Epithelial cell of proximal tubule (primary cell): Measurements from ENCODE around the gene TLCD1. TPM values are rescaled to one million over a fixed set of nuclear protein-coding genes. Genes with fewer than 3 reads are reported as not detected.

Experiments
- DNase-seq: peaks from one replicate; pipeline ENCODE4 v3.0.0-alpha.2; 2011; ENCODE audit warnings: low read depth
- H3K4me3 ChIP-seq: 2 replicates; pipeline ENCODE4 v1.5.1; 2011; ENCODE audit warnings: low read depth, mild to moderate bottlenecking, low read length
- CTCF ChIP-seq: conservative IDR thresholded peaks from 2 replicates; pipeline ENCODE4 v1.5.1; 2012; ENCODE audit warnings: low read depth, mild to moderate bottlenecking, low read length
- total RNA-seq: library from RNA; depleted of rRNA; stranded (reverse); fragments of >200 nt; gene quantifications from 2 replicates; pipeline ENCODE4 v1.2.3, GENCODE V29; 2015

TLCD1 gene
- total RNA-seq, 1 donor from 2014 or later = 14.5 TPM

- H3K4me3 ChIP-seq = no peak overlapping the region
- no peak for DNase-seq
- no peak for TF ChIP-seq CTCF
These were observed 40.7 kb downstream of the TLCD1 start for GRCh38 chr17:28685366-28685765.

- peak; percentile 43 for DNase-seq
- peak; percentile 49 for TF ChIP-seq CTCF
These were observed 41.1 kb downstream of the TLCD1 start for GRCh38 chr17:28684963-28685362.

GRCh38 chr17:28682655-28683054 lies 43.4 kb downstream of the TLCD1 start:
- TF ChIP-seq CTCF = no peak
- DNase-seq = no peak
- no peak overlapping the region for H3K4me3 ChIP-seq

More at GRCh38 chr17:28684963-28685362, 41.1 kb downstream of the TLCD1 start:
- H3K4me3 ChIP-seq = no peak overlapping the region

- no peak for DNase-seq
- no peak overlapping the region for H3K4me3 ChIP-seq
- TF ChIP-seq CTCF = peak; percentile 70
These were observed 50.1 kb downstream of the TLCD1 start for GRCh38 chr17:28675980-28676379.

GRCh38 chr17:28675490-28675889 lies 50.5 kb downstream of the TLCD1 start:
- TF ChIP-seq CTCF = no peak
- DNase-seq = no peak
- no peak overlapping the region for H3K4me3 ChIP-seq

Other genes starting within 250 kb of the TLCD1 start
- gene FOXN1, start 219.9 kb downstream of the TLCD1 start, total RNA-seq = not detected in 2 replicates
- 28.7 and 29.2 TPM in 2 replicates for gene UNC119, start 173.6 kb downstream of the TLCD1 start, total RNA-seq
- 47.2 and 55.6 TPM in 2 replicates for gene PIGS, start 154.7 kb downstream of the TLCD1 start, total RNA-seq
- 25.4 and 100.0 TPM in 2 replicates for gene ALDOC, start 149.3 kb downstream of the TLCD1 start, total RNA-seq
- 99.2 and 104 TPM in 2 replicates for gene SPAG5, start 127.2 kb downstream of the TLCD1 start, total RNA-seq
- gene RSKR, start 112.0 kb downstream of the TLCD1 start, total RNA-seq = 3.0 and 4.3 TPM in 2 replicates
- 133 and 136 TPM in 2 replicates for gene BLTP2, start 81.1 kb downstream of the TLCD1 start, total RNA-seq
- 39.5 and 52.7 TPM in 2 replicates for gene SDF2, start 64.3 kb downstream of the TLCD1 start, total RNA-seq
- gene SUPT6H, start 64.0 kb downstream of the TLCD1 start, total RNA-seq = 17.2 and 21.7 TPM in 2 replicates
- gene PROCA1, start 14.3 kb downstream of the TLCD1 start, total RNA-seq = under 0.01 and 0.58 TPM in 2 replicates
- 558 and 649 TPM in 2 replicates for gene RAB34, start 8.4 kb downstream of the TLCD1 start, total RNA-seq
- 746 and 818 TPM in 2 replicates for gene RPL23A, start 6.2 kb downstream of the TLCD1 start, total RNA-seq
- gene NEK8, start 2.6 kb upstream of the TLCD1 start, total RNA-seq = 4.3 and 8.4 TPM in 2 replicates
- gene TRAF4, start 17.8 kb upstream of the TLCD1 start, total RNA-seq = 86.4 and 108 TPM in 2 replicates
- gene FAM222B, start 116.6 kb upstream of the TLCD1 start, total RNA-seq = 11.9 and 14.2 TPM in 2 replicates
- 86.9 and 94.9 TPM in 2 replicates for gene ERAL1, start 128.8 kb upstream of the TLCD1 start, total RNA-seq
- 83.5 and 92.5 TPM in 2 replicates for gene FLOT2, start 171.5 kb upstream of the TLCD1 start, total RNA-seq
- 14.0 and 18.0 TPM in 2 replicates for gene DHRS13, start 176.8 kb upstream of the TLCD1 start, total RNA-seq
- gene PHF12, start 225.3 kb upstream of the TLCD1 start, total RNA-seq = 26.3 and 43.5 TPM in 2 replicates